Ascending aorta (tissue), 2 donors: ENCODE measurements around the gene HAUS3. TPM values are rescaled to one million over a fixed set of nuclear protein-coding genes. Genes with fewer than 3 reads are reported as not detected.
"Not testable (repeated sequence)": the region's sequence is repeated elsewhere in the genome, so short reads cannot be mapped to it uniquely, and the experiment has no call there.

Source experiments
- DNase-seq, 2 donors: peaks; one replicate each; pipeline ENCODE4 v3.0.0-alpha.2; 2019; ENCODE audit warnings: low spot score in 2 of 2
- H3K27ac ChIP-seq, 2 donors: fragments of 200-600 bp; sonication (generic); one replicate each; pipeline ENCODE4 v1.5.1; 2016 to 2017; ENCODE audit warnings: mild to moderate bottlenecking in 1 of 2
- H3K27me3 ChIP-seq: fragments of 200-600 bp; sonication (generic); one replicate; pipeline ENCODE4 v1.5.1; 2017
- H3K36me3 ChIP-seq, 2 donors: fragments of 200-600 bp; sonication (generic); one replicate each; pipeline ENCODE4 v1.5.1; 2016
- H3K4me1 ChIP-seq, 2 donors: fragments of 200-600 bp; sonication (generic); one replicate each; pipeline ENCODE4 v1.5.1; 2016 to 2017; ENCODE audit warnings: mild to moderate bottlenecking in 1 of 2
- H3K4me3 ChIP-seq, 2 donors: fragments of 200-600 bp; sonication (generic); one replicate each; pipeline ENCODE4 v1.5.1; 2016 to 2017; ENCODE audit warnings: mild to moderate bottlenecking in 1 of 2
- H3K9me3 ChIP-seq, 2 donors: fragments of 200-600 bp; sonication (generic); one replicate each; pipeline ENCODE4 v1.5.1; 2016
- CTCF ChIP-seq, 3 experiments: fragments of 200-600 bp in 2 of 3; fragments of 450-650 bp in 1 of 3; sonication (generic) in 2 of 3; IDR thresholded peaks; one replicate each; pipeline ENCODE4 v1.5.1; 2016 to 2019; ENCODE audit warnings: antibody characterized with exemption in 3 of 3, mild to moderate bottlenecking in 1 of 3, moderate library complexity in 1 of 3
- intact Hi-C: fragments of 100-400 bp; cut with DNase I; formaldehyde crosslinking; loops from one replicate; pipeline ENCODE4 v1.15.1; 2023
- total RNA-seq: library from RNA; depleted of rRNA; stranded (reverse); fragments of >200 nt; gene quantifications from one replicate; pipeline ENCODE4 v1.1.0, GENCODE V29; 2016

Gene HAUS3
- total RNA-seq, 1 donor from 2014 or later, result 9.0 TPM

- Histone ChIP-seq H3K27me3 (no peaks in the 10 kb centered on the region), H3K4me3 (no peak overlapping the region), H3K4me1 (no peaks in the 10 kb centered on the region), H3K9me3 (no peaks in the 10 kb centered on the region), H3K27ac (no peak overlapping the region), H3K36me3 (peaks cover 12 to 18% of the 10 kb centered on the region in 2 donors)
- no peak for DNase-seq
- TF ChIP-seq CTCF (IDR thresholded peaks at IDR 0.05), result no peak
- intact Hi-C loops, result loop anchor here (10.0 kb wide), 1 partner anchor 402 kb away; no protein-coding TSS in a partner anchor
These were observed 19.1 kb downstream of the HAUS3 start for GRCh38 chr4:2222838-2223237.

GRCh38 chr4:2221378-2221777, 20.5 kb downstream of the HAUS3 start:
- H3K4me3 ChIP-seq, H3K27ac ChIP-seq, H3K4me1 ChIP-seq, DNase-seq, H3K27me3 ChIP-seq, H3K9me3 ChIP-seq: not testable (repeated sequence)
- intact Hi-C loops, result loop anchor here (2.0 to 10.0 kb wide), 2 partner anchors 241 to 403 kb away; no protein-coding TSS in a partner anchor
- H3K36me3 ChIP-seq, result peaks cover 12 to 13% of the 10 kb centered on the region in 2 donors

DNA sequence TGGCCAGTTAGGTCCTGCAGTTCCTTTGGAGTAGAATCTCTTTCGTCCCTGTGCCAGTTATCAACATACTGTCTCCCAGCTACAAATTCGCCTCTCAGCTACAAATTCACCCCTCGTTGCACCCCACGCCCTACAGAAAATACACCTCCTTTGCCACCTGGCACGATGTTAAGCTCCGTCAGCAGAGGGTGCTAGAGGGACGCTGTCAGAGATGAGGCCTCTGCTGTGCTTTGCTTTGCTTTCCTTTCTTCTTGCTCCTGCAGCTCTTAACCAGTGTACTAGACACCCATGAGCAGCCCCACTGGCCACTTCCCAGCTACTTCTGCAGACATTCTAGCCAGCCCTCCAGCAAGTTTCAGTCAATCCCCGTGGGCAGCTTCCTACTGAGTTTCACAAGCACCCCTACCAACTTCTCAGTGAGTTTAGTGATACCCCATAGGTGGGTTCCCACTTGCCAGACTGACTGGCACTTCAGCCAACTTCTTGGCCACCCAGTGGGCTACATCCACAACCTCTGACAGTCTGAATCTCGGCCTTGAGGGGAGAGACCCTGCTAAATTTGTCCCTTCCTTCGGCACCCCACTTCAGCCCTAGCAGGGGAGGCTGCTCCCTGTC, 21.8 kb downstream of the HAUS3 start:
- Histone ChIP-seq H3K4me1 (no peaks in the 10 kb centered on the region), H3K4me3 (no peak overlapping the region), H3K9me3 (no peaks in the 10 kb centered on the region), H3K27ac (no peak overlapping the region), H3K36me3 (peaks cover 9 to 13% of the 10 kb centered on the region in 2 donors), H3K27me3 (no peaks in the 10 kb centered on the region)
- intact Hi-C loops, result loop anchor here (2.0 to 10.0 kb wide), 2 partner anchors 243 to 405 kb away; no protein-coding TSS in a partner anchor
- DNase-seq, result peak in 1 of 2 donors; percentile 83
- TF ChIP-seq CTCF (IDR thresholded peaks at IDR 0.05), result peak; percentile 64 to 88 (median 64)

DNA sequence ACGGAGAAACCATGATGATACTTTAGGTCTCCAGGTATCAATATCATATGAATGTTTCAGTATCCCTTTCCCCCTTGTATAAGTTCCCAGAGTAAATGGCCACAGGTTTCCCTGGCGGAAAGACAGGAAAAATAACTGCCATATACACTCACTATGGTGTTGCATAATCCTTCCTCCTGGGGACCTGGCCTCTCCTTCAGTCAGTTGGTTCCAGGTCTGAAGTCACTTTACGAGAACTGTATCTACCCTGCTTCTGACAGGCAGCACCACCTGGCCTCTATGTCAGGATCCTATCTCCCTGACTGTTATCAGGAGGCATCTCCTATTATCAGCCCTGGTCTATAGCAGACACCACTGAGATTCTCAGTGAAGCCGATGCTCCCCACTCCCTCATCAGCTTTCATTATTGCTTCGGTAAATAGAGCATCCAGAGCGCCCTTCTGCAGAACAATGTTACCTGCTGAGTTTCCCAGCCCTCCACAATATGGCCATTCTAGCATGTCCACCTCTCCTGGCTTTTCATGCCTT, 22.6 kb downstream of the HAUS3 start:
- intact Hi-C loops, result no loop called here
- Histone ChIP-seq H3K9me3 (no peaks in the 10 kb centered on the region), H3K4me3 (no peak overlapping the region), H3K27ac (no peak overlapping the region), H3K27me3 (no peaks in the 10 kb centered on the region), H3K4me1 (no peaks in the 10 kb centered on the region), H3K36me3 (peaks cover 9 to 13% of the 10 kb centered on the region in 2 donors)
- no peak for TF ChIP-seq CTCF (IDR thresholded peaks at IDR 0.05)
- no peak for DNase-seq

GRCh38 chr4:2218436-2218835, 23.5 kb downstream of the HAUS3 start:
- no peak for TF ChIP-seq CTCF (IDR thresholded peaks at IDR 0.05)
- no peak for DNase-seq
- Histone ChIP-seq H3K4me1 (no peaks in the 10 kb centered on the region), H3K36me3 (peaks cover 7 to 10% of the 10 kb centered on the region in 2 donors), H3K27ac (no peak overlapping the region), H3K9me3 (no peaks in the 10 kb centered on the region), H3K4me3 (no peak overlapping the region), H3K27me3 (no peaks in the 10 kb centered on the region)
- intact Hi-C loops, result no loop called here

DNA sequence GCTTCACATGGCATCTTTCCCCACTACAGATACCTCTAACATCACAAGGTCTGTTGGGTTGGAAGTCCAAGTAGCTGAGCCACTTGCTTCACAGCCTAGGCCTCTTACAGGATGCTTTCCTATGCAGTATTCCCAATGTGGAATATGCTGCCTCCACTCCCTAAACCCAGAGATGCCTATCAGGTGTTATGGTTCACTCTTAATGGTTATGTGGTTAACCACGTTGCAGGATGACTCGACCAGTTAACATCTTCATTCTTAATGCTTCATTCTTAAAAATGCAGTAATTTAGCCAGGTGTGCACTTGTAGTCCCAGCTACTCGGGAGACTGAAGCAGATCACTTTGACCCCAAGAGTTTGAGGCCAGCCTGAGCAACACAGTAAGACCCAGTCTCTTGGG, 24.2 kb downstream of the HAUS3 start:
- no peak for TF ChIP-seq CTCF (IDR thresholded peaks at IDR 0.05)
- Histone ChIP-seq H3K27me3 (no peaks in the 10 kb centered on the region), H3K9me3 (no peaks in the 10 kb centered on the region), H3K36me3 (peaks cover 0 to 3% of the 10 kb centered on the region in 2 donors), H3K27ac (no peak overlapping the region), H3K4me3 (no peak overlapping the region), H3K4me1 (no peaks in the 10 kb centered on the region)
- no peak for DNase-seq
- intact Hi-C loops, result no loop called here
